Renal cortical epithelial cell (primary cell): Measurements from ENCODE around the gene FAM107B. TPM values are rescaled to one million over a fixed set of nuclear protein-coding genes. Genes with fewer than 3 reads are reported as not detected.

ENCODE experiments used
- DNase-seq: peaks from one replicate; pipeline ENCODE4 v3.0.0-alpha.2; 2011; ENCODE audit warnings: low read depth
- total RNA-seq: library from RNA; depleted of rRNA; stranded (reverse); fragments of >200 nt; gene quantifications from 2 replicates; pipeline ENCODE4 v1.2.3, GENCODE V29; 2014

FAM107B gene
- total RNA-seq, 1 donor from 2014 or later, result 127 TPM

DNA sequence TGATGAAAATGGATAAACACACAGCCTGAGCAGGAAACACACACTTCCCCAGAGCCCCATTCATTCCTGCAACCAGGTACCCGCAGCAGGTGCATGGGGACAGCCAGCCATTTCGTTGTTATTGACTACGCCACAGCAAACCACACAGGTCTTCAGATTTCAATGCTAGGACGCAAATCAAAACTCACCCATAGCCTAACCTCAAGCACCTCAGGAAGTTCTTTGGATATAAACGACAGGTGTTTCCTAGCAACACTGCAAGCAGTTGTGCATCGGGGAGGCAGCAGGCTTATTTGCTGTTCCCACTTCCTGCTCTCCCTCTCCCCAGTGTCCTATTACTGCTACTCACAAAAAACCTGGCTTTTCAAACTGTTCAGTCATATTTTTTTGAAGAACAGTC, 267.5 kb downstream of the FAM107B start:
- no peak for DNase-seq

DNA sequence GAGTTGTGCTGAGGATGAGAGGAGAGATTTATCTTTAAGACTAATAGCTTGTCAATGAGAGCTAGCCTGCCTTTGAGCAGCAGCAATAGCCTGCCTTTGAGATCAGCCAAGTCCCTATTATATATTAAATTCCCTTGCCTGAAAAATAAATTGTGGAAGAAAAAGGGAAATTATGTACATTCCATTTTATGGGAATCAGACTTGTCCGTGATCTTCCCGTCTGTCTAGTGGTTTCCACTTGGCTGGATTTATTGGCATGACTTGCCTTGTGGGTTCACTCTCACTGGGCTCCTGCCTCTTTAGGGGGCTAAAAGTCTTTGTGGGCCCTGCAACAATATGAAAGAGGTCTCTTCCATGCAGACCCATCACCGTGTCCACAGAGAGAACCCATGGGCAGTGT, 272.3 kb downstream of the FAM107B start:
- peak; percentile 32 for DNase-seq

DNA sequence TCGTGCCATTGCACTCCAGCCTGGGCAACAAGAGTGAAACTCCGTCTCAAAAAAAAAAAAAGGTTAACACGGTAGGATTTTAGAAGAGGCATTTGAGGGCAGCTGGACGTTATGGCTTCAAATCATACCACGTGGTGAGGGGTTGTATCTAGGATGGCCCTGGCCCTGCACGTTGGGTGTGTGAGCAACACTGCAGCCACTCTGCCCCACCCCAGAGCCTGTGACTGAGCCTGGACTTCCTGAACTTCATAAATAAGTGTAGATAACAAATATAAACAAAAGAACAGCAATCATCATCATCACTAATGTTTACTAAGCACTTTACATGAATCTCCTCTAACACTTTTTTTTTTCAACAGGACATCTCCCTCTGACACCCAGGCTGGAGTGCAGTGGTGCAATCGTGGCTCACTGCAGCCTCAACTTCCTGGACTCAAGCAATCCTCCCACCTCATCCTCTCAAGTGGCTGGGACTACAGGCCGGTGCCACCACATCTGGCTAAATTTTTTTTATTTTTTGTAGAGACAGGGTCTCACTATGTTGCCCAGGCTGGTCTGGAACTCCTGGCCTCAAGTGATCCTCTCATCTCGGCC, 274.4 kb downstream of the FAM107B start:
- no peak for DNase-seq

DNA sequence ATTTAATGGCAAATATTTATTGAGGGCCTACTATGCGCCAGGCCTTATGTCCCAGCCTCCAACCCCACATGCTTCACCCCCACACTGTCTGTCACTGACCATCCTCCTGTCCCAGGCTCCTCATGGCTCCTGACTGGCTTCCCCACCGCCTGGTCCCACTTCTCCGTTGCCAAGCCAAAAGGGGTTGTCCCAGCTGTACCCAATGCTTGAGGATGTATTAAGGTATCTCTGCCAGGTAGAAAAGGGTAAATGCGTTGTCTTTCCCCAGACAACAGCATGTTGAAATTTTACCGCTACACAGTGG, 275.1 kb downstream of the FAM107B start:
- no peak for DNase-seq

DNA sequence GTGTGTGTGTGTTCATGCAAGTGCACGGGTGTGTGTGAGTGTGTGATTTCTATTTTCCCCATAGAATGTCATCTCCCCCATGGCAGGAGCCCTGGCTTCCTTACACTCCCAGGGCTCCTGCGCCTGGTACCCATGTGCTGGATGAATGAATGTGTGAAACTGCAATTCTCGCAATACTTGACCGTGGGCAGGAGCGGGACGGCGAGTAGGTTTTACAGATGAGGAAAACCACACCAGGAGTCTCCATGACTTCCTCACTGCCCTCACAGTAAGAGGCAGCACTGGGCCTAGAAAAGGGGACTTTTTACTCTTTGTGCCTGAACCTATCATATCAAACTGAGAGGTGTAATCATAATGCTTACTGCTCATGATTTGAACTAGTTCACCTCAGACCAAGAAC, 276.4 kb downstream of the FAM107B start:
- no peak for DNase-seq

DNA sequence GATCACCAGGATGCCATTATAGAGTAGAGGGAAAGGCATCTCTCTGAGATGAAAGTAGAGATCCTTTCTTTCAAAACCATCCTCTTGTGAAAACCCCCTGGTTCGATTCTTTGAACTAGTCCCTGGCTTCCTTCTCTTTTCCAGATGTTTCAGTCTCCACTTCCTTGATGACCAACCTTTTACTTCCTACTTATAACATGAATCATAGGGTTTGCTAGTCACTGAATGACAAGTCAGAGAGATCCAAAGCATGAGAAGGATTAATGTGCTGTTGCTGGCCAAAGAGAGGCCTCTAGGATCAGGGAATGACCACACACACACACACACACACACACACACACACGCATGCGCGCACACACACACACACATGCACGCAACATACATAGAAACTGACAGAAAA, 282.9 kb downstream of the FAM107B start:
- no peak for DNase-seq

DNA sequence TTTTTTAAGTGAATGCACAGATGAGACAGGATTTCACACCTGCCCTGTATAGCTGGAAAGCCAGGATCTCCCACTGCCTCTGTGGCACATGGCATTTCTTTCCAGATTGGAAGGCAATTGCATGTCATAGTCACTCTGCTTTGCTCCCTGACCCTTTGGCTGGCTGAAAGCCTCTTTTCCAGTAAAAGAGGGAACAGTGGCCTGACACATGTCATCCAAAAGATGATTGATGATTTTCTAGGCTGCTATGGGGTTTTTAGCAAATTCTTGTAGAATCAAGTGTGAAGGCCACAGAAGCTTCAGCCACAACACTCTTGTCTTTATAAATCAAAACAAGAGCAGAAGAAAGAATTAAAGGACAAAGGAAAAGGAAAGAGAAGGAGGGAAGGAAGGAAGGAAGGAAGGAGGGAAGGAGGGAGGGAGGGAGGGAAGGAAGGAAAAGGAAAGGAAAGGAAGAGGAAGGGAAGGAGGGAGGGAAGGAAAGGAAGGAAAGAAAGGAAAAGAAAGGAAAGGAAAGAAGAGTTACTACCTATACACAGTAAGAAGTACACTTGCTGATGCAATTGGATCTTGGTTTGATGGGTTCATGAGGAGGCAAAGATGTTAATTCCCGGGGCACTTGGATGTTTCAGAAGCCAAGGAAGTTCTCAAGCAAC, 285.0 kb downstream of the FAM107B start:
- no peak for DNase-seq

DNA sequence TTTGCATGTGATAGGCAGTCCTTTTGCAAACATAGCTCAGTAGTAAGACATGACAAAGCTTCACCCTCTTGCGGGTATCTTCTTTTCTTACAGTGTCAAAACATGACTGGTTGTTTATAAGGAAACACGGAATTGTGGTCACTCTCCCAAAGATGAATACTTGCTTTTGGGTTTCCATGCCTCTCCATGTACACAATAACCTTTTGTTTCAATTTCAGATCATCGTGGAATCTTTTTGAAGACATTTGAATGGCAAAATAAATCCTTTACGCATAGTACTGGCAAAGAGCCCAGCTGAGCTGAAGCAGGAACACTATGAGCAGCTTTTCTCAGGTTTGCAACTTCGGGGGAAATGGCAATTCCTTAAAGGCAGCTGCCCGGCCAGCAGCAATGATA, 287.2 kb downstream of the FAM107B start:
- no peak for DNase-seq

DNA sequence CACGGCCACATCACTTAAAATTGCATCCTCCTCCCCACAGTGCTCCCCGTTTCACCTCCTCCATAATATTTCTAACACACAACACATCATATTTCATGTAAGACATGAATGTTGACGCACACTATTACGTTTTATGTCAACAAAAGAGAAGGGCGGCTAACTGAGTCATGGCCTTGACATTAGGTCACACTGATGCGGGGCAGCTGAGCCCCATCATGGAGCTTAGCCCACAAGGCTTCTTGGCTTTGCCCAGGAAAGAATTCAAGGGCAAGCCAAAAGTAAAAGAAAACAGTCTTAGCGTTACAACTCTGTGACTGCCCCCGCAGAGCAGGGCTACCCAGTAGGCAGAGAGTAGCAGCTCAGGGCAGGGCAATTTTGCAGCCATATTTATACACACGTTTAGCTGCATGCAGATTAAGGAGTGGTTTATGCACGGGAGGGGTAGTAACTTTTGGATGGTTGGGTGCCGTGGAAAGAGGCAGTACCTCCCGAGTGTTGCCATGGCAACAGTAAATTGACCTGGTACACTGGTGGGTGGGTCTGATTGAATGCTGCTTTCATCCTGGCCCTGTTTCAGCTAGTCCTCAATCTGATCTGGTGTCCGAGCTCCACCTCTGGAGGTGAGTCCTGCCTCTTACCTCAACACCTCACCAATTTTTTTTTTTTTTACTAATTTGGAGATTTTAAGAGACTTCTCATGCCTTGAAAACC, 287.8 kb downstream of the FAM107B start:
- no peak for DNase-seq

DNA sequence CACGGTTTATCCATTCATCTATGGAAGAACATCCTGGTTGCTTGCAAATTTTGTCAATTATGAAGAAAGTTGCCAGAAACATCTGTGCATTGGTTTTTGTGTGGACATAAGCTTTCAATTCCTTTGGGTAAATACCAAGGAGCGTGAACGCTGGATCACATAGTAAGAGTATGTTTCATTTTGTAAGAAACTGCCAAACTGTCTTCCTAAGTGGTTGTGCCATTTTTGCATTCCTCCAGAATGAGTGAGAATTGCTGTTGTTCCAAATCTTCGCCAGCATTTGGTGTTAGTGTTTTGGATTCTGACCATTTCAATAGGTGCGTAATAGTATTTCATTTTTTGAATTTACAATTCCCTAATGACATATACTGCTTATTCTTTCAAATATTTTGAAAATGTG, 288.7 kb downstream of the FAM107B start:
- DNase-seq, result no peak

DNA sequence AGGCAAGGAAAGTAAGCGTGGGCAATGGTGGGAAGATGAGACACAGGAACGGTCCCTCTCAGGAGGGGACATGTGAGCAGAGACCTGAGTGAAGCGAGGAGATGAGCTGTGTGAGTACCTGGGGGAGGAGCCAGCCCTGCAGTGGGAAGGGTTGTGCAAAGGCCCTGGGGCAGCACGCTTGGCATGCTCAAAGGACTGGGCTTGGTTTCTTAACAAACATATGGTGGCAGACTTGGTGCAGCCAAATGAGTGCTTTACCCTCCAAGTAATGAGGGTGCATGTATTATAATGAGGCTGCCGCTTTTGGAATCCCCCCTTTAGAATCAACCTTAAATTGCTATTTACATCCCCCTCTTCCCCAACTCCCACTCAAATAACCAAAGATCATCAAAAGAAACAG, 291.3 kb downstream of the FAM107B start:
- DNase-seq, result no peak

DNA sequence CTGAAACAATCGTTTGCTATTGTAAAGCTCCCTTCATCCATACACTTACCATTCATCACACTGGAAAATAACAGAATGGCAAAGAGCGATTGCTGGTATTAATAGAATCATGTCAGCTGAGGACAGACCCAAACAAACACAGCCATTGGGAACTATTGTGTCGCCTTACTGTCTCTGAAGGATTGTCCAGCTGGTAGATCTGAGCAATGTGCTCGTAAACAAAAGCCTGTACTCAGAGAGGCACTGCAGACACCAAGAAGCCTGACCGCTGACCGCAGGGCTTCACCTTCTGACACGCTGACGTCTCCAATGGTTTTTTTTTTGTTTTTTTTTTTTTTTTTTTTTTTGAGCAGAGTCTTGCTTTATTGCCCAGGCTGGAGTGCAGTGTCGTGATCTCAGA, 292.9 kb downstream of the FAM107B start:
- DNase-seq, result no peak

DNA sequence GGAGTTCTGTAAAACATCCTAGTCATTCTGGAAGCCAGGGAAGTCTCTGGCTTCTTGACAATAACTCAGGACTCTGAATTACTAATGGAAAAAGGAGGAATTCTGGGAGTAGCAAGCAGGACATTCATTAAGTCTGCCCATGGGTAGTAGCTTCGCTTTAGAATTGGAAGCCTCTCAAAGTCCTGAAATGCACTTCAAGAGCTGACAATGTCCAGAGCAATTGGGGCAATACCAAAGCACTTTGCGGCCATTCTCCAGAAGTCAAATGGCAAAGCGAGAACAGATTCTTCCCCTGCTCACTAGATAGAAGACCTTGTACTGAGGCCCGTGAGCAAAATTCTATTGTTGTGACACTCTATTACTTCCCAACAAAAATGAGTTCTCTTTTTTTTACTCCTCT, 293.7 kb downstream of the FAM107B start:
- DNase-seq, result no peak

DNA sequence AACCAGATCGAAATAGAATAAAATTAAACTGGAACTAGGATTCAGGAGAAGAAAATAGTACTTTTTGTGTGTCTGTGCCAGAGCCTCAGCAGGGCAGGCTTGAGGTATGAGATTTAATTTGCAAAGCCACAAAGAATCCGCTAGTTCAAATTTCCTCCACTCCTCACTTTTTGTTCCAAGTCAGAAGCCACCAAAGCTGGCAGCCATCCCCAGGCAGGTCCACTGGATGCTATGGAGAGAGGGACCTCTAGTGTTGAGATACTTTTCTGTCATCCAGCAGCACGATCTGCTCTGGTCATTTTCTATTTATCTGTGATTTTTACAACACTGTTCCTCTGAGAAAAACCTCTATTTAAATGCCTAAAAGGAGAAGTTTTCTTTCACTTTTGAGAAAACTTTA, 296.1 kb downstream of the FAM107B start:
- peak; percentile 68 for DNase-seq

DNA sequence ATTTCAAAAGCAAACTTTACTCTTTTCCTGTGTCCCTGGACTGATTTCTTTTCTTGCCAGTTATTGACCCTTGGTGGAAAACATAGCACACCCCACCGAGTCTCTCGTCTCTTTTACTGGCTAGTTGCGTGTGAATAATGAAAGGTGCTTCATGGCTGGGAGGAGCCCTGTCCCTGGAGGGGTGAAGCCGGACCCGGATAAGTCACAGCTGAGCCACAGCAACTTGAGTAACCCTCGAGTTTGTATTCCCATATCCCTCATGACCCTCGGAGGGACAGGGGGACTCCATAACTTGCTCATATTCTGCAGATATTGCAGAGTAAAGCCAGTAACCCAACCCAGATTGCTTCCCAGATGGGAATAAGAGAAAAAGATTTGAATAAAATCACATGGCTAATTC, 296.5 kb downstream of the FAM107B start:
- DNase-seq, result no peak

DNA sequence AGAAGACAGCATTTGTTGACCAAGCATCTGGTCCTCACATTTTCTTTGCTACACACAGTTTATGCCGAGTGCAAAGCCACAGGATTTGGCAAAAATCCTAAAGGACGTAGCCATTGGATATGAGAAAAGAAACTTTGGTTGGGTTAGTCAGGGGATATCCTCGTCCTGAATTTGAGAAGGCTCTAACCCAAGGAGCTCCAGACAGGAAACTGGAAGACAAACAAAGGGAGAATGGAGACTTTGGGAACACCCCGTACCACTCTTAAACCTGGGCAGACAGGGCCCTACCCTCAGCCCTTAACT, 297.3 kb downstream of the FAM107B start:
- no peak for DNase-seq

DNA sequence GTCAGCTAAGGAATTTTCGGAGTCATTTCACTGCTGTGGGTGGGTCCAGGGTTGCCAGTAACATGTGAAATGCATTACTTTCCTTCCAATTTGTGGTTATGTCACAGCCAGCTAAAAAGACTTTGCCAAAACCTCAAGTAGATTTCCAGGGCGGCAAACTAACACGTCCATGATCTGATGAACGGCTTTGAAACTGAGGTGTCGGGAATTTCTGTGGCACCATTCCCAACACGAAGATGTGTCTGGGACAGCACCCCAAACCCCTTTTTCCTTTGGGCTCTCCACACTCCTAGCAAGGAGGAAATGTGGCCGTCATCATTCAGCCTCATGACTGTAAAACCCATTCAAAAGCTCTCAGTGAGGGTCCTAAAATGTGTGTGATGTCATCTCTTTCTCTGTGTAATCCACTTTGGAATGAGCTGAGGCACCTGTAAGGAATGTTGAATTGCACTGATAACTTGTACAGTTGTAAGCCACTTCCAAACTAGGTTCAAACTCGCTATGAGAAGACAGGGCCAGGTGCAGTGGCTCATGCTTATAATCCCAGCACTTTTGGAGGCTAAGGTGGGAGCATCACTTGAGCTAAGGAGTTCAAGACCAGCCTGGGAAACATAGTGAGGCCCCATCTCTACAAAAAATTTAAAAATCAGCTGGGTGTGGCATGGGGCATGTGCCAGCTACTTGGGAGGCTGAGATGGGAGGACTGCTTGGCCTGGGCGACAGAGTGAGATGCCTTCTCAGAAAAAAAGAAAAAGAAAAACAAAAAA, 297.9 kb downstream of the FAM107B start:
- peak; percentile 32 for DNase-seq

DNA sequence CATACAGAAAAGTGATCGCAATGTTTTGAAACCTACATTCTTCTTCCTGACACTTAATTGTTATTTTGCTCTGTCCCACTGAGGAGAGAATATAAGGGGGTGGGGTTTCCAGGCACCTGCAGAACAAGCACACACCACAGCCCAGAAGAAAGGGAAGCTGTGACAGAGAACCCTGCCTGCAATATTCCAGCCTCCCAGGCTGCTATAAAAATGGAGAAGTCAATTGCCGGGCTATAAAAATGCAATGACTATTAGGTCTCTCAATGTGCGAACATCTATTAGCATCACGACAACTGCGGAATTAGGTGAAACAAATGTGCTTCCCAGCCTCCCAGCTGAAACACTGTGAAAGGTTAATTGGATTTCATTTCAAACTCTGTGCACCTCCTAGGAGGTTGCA, 298.7 kb downstream of the FAM107B start:
- no peak for DNase-seq

DNA sequence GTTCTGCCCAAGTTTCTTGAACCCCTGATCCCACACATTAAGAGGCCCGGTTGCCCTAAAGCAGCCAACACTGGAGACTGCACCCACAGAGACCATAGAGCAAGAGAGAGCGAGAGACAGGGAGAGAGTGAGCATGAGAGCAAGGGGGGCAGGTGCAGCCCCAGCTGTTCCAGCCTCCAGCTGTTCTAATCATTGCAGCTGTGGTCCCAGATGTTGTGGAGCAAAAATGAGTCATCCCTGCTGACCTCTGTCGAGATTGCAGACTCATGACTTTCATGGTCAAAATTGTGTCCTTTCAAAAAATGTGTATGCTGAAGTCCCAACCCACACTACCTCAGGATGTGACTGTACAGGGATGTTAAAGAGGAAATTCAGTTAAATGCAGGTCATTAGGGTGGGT, 300.0 kb downstream of the FAM107B start:
- no peak for DNase-seq

DNA sequence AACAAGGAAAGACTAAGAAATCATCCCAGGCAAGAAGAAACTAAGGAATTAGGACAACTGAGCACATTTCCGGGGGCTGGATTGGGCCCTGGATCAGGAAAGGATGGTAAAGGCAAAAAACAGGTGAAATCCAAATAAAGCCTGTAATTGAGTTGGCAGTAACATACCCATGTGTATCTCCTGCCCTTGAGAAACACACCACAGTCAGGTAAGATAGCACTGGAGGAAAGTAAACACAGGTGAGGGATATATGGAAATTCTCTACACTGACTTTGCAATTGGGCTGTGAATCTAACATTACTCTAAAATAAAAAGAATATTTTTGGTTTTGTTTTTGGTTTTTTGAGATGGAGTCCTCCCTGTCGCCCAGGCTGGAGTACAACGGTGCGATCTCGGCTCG, 303.8 kb downstream of the FAM107B start:
- no peak for DNase-seq

DNA sequence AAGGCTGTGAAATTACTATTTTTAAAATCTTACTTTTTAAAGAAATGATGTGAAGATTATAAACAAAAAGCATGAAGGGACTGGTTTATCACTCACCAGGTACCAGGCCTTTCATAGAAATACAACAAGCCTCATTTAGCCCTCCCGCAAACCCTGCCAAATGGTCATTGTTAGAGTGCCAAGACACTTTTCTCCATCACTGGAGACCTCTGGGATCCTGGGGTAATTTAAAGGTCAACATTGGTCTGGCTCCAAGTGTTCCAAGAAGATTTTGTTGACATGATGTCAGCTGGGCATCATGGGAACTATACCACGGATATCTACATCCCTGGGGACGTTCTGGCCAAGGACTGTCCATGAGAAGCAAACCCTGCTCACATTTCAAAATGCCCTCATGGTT, 306.0 kb downstream of the FAM107B start:
- no peak for DNase-seq
